ENCODE results near the gene TMEM150A.

- TF ChIP-seq CTCF (IDR thresholded peaks at IDR 0.05; ENCODE audit: low read depth, low read length, poor library complexity, severe bottlenecking) = no peak
- TF ChIP-seq EZH2phosphoT487 (IDR thresholded peaks at IDR 0.05; ENCODE audit: borderline replicate concordance, low read length) = no peak
These were observed 7.0 kb downstream of the TMEM150A start, which contains the start of gene RNF181 for GRCh38 chr2:85595301-85596025.

Measured in DOHH2 (cell line).